GM19025 (cell line): ENCODE measurements around the gene NOP56.

Source experiments
- ATAC-seq: cut with Tn5 transposase; IDR thresholded peaks from one replicate; pipeline ENCODE4 v1.9.1; 2021; ENCODE audit warnings: mild to moderate bottlenecking, low read depth, moderate library complexity; ENCODE audit not compliant: unreplicated experiment

The NOP56 gene

DNA sequence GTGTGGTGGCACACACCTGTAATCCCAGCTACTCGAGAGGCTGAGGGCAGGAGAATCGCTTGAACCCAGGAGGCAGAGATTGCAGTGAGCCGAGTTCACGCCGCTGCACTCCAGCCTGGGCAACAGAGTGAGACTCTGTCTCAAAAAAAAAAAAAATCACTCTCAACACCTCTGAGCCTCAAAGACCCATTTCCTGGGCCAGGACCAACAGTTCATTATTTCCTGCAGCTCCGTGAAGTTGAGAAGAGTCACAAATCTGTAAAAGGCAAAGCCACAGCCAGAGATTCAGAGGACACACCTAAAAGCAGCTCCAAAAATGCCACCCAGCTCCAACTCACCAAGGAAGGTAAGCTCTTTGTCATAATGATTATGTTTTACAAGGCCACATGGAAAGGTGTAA is 15.2 kb upstream of the NOP56 start:
- no peak for ATAC-seq

DNA sequence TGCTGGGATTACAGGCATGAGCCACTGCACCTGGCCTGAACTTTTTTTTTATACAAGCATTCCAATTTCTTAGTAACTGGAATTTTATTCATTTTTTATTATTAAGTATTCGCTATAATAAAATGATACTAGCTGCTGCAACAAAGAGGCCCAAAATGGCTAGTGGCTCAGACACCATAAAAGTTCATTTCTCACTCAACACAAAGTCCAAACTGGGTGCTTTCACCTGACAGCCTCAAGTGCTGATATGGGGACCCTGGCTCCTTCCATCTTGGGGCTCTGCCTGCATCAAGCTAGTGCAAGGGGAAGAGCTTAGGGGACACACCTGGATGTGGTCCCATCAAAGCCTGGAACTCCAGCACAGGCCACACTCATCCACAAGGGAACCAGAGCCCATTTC is 12.2 kb upstream of the NOP56 start:
- ATAC-seq, result no peak

DNA sequence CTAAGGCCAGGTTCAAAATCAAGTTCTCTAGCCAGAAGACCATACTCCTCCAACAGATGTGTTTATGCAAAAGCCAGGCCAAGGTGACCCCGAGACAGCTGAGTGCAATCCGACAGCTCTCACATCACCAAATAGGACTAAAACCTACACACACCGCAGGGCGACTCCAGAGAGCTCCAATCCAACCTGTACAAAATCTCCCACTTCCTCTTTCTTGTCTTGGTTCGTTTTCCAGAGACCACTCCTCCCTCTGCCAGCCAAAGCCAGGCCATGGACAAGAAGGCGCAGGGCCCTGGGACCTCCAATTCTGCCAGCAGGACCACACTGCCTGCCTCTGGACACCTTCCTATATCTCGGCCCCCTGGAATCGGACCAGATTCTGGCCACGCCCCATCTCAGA is 11.5 kb upstream of the NOP56 start:
- ATAC-seq, result no peak

DNA sequence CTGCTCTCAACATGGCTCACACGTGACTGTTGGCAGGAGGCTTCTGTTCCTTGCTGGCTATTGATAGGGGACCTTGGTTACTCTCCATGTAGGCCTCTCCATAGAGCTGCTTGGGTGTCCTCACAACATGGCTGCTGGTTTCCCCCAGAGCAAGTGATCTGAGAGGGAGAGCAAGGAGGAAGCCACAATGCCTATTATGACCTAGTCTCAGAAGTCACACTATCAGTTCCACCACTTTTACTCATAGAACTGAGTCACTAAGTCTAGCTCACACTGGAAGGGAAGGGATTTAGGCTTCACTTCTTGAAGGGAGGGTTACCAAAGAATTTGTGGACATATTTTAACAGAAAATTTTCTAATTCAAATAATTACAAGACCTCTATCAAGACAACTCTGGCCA is 8.7 kb upstream of the NOP56 start:
- ATAC-seq, result no peak

DNA sequence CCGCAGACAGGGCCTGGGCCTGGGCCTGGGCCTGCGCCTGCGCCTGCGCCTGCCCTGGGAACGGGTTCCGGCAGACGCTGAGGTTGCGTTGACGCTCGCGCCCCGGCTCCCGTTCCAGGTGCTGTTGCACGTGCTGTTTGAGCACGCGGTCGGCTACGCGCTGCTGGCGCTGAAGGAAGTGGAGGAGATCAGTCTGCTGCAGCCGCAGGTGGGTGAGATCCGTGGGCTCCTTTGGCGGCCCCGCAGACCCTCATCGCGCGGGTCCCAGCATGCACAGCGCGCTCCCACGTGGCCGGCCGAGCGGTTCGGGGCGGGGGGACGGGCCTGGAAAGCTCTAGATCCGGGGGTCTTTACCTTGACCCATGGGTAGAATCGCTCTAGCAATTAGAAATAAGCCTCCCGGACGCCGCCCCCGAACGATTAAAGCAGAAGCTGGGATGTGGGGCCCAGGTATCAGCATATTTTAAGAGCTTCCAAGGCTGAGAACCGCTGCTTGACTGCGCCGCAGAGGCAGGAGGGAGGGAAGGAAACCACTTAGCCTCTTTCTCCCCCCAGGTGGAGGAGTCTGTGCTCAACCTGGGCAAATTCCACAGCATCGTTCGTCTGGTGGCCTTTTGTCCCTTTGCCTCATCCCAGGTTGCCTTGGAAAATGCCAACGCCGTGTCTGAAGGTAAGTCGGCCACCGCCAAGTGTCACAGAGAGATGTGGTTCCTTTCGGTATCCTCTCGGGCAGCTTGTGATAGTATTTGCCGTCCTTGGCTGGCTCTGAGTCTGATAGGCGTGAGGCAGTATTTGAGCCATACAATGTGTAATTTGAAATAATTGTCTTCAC is 508 bp downstream of the NOP56 start:
- ATAC-seq, result peak; percentile 40

DNA sequence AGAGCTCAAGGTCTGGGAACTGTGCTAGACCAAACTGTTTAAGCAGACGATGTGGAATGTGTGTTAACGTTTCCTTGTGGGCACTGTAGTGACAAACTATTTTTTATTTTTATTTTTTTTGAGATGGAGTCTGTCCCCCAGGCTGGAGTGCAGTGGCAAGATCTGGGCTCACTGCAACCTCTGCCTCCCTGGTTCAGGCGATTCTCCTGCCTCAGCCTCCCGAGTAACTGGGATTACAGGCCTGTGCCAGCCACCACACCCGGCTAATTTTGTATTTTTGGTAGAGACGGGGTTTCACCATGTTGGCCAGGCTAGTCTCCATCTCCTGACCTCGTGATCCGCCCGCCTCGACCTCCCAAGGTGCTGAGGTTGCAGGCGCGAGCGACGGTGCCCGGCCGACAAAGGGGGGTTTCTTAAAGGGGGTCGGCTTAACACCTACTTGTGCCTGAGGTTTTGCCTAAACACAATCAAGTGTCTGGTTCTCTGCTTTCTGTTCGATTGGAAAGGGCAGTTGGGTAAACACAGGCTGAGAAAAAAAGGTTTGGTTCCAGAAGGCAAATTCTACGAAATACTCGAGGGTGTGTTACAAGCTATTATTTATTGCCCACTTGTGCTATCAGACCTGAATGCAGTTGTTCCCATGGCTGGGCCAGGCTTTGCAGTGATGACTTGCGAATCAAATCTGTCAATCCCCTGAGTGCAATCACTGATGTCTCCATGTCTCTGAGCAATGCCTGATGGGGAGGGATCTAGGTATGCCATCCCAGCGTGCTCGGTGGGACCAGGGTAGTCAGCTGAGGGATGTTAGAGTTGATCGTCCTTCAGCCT is 1.3 kb downstream of the NOP56 start:
- no peak for ATAC-seq

DNA sequence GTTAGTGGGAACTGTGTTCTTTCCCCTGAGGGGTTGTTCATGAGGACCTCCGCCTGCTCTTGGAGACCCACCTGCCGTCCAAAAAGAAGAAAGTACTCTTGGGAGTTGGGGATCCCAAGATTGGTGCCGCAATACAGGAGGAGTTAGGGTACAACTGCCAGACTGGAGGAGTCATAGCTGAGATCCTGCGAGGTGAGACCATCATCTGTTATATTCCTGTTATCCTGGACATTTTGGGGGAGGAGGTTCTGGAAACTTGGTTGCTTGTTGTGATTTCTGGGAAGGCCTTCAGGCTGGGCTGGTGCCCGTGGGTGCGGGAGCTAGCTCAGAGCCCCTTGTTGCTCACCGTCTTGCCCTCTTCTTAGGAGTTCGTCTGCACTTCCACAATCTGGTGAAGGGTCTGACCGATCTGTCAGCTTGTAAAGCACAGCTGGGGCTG is 2.0 kb downstream of the NOP56 start:
- no peak for ATAC-seq

DNA sequence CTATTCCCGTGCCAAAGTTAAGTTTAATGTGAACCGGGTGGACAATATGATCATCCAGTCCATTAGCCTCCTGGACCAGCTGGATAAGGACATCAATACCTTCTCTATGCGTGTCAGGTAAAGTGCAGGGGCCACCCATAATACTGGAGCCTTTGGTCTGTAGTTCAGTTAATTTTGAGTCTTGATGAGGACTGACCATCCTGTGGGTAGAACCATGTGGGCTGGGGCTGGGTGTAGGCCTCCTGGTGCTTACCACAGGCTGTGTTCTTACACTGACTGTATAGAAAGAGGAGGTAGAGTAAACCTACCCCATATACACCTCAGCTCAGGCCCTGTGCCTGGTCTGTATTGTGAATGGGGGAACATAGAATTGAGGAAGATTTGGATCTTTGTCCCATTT is 2.4 kb downstream of the NOP56 start:
- ATAC-seq, result no peak

DNA sequence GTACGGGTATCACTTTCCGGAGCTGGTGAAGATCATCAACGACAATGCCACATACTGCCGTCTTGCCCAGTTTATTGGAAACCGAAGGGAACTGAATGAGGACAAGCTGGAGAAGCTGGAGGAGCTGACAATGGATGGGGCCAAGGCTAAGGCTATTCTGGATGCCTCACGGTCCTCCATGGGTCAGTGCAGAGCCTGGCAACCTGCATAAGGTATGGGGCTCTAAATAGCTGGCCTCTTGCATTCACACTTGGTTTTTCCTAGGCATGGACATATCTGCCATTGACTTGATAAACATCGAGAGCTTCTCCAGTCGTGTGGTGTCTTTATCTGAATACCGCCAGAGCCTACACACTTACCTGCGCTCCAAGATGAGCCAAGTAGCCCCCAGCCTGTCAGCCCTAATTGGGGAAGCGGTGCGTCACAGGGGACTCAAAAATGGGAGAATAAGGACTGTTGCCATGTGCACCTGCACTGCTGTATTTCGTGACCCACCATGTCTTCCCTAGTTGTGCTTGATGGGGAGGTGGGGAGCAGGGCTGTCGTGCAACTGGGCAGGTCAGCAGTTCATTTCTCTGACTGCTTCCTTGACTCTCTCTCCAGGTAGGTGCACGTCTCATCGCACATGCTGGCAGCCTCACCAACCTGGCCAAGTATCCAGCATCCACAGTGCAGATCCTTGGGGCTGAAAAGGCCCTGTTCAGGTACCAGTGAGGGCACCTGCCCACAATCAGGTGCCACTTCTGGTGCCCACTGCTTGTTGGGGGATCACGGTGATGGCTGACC is 3.1 kb downstream of the NOP56 start:
- no peak for ATAC-seq

DNA sequence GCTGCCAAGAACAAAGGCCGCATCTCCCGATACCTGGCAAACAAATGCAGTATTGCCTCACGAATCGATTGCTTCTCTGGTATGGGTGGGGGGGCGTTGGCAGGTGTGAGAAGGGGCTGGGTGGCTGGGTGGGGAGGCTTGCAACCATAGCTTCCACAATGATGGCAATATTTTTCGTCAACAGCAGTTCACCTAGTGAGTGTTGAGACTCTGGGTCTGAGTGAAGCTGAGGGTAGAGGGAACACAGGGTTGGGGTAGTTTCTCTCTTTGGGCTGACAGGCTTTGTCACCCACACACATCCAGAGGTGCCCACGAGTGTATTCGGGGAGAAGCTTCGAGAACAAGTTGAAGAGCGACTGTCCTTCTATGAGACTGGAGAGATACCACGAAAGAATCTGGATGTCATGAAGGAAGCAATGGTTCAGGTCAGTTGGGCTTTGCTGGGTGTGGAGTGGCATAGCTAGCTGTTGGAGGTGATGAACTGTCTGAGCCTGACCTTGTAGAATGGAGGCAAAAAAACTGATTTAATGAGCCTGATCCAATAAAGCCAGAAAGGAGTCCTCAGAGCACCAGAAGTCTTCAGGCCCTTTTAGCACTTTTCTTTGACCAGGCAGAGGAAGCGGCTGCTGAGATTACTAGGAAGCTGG is 4.2 kb downstream of the NOP56 start:
- no peak for ATAC-seq

DNA sequence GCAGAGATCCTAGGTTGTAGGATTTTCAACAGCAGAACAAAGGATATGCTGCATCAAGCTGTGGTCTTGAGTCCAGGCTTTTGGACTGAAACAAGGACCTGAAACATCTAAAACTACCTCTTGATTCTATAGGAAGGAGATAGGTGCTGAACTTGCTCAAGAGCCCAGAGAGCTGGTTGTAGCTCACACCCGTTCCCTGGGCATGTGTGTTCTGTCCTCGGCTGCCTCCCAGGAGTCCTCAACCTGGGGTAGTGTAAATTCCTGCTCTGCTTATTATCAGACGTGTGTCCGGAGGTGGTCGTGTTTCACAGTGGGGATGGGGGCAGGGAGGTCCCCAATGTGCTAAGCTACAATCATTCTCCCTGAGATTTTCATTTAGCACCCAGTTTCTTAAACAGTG is 4.8 kb downstream of the NOP56 start:
- no peak for ATAC-seq

DNA sequence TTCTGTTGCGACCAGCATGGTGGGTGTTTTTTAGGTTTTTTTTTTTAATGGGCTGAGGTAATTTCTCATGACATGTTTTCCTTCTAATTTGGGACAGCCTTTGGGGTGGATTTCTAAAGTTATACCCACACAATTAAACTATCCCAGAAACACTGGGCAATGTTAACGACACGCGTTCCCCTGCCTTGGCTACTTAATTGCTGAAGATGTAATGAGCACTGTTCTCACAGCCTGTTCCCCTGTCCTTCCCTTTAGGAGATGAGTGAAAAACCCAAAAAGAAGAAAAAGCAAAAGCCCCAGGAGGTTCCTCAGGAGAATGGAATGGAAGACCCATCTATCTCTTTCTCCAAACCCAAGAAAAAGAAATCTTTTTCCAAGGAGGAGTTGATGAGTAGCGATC is 5.2 kb downstream of the NOP56 start:
- no peak for ATAC-seq

DNA sequence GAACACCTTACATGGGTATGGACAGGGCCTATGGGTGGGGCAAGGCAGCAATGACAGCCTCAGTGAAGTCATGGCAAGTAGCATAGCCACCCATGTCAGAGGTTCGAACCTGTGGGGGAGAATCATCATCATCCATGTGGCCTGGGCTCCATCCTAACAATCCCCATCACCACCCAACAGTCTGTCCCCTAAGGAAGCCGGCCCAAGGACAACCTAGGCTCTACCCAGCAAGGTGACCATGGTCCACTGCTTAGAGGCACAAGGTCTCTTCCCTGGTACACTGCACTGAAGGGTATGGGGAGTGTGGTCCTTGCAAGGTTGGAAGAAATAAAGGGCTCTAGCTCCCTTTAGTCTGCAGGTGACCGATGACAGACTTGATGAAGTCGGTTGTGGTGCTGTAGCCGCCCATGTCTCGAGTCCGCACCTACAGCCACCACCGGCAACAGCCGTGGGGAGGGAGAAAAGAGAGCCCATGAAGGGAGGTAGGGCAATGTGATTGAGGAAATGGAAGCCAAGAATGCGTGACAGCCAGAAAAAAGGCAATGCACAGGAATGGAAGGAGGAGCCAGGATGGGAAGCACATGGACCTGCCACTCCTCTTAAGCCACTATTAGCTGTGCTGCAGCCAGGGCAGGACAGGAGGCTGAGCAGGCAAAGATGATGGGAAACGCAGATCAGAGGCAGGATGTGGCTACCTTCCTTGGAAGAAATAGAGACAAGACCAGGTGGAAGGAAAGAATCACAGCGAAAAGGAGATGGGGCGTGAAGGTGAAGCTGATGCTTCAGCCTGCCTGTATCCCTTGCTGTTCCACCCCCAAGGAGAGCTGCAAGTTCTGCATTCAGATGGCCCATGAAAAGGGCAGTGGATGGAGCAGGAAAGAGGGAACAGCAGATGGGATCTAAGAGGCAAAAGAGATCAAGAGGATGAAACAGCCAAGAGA is 6.3 kb downstream of the NOP56 start:
- ATAC-seq, result no peak

DNA sequence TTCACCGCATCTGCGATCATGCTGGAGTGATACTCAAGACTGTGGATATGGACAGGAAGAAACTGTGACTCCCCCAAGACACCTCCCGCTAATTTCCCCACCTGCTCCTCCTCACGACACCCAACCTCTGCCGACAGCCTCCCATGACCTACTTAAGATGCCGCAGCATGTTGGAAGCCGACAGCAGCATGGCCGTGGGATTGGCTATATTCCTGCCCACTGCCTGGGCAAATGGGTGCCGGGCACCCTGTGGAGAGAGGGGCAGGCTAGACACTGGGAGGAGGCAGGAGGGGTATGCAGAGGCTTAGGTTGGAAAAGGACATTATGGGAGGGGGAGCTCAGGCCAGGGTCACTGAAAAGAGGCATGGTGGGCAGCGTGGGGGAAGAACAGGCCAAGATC is 7.1 kb downstream of the NOP56 start:
- ATAC-seq, result no peak

DNA sequence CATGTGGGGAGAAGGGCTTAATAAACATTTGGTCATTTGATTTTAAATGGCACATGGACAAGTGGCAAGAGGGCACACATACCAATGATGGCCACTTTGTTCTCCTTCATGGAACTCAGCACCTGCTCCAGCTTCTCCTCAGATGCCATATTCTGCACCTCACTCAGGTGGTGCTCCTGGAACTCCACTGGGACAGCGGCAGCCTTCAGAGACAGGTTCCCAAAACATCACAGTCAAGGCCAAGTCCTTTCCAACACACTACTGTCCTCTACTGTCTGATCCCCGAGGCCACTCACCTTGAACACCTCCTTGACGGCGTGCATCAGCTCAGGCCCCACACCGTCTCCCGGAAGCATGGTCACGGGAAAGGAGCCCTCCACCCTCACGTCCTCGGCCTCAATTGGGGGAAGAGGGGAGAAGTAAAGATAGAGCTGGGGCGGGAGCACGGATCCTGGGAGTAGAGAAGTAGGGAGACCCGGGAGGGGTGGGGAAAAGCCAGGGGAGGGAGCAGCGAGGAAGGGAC is 11.0 kb downstream of the NOP56 start:
- ATAC-seq, result no peak

DNA sequence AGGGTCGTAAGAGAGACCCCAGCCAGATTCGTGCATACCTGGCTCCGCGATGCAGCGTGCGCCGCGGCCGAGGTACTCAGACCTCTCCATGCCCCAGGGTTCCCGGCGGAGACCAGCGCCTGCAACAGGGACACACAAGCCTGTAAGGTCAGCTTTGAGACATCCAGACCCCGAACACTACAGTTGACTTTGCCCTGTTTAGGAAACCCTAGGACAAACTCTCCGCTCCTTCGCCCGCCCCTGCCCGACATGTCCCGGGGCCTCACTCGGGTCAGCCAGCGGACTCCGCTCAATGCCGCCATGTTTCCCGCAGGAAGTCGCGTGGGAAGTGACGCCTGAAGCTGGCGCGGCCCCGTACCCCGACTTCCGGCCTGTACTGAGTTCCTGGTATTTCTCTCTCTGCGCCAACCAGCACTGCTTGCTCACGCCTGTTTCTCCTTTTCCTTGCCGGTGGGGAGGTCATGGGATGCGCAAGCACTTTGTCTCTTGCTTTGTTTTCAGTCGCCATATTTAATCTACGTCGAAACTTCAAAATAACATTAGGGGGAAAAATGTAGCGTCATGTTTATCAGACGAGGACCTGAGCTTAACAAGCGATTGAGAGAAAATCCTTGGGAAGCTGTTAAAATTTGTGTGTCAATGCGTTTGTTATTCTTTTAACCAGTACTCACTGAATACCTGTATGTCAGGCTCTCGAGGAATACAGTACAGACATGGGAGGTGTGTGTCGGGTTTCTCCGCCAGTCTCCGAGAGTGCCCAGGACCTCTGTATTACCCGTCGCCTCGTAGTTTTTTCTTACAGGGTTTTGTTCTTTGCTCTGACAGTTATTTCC is 11.7 kb downstream of the NOP56 start, which contains the start of gene IDH3B:
Gene IDH3B (minus strand): TSS at position 330 of the 833 bp plus-strand sequence. CDS start 28 bp downstream, at position 302.
- ATAC-seq, result peak; percentile 80

DNA sequence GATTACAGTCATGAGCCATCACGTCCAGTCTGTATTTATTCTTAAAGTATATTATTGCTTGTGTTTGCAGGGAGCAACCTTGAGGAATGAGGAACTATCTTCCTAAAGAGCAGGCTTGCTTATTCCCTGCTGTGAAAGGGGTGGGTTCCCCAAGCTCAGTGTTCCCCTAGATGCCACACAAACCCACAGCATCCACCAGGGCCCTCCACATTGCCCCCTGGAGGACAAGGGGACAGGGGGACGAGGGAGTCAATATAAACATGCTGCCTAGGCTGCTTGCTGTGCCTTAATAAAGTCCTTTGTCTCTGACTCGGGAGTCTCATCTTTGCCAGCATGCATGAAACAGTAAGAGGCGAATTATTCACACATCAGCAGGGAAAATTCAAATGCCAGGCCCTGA is 19.5 kb downstream of the NOP56 start:
- no peak for ATAC-seq

DNA sequence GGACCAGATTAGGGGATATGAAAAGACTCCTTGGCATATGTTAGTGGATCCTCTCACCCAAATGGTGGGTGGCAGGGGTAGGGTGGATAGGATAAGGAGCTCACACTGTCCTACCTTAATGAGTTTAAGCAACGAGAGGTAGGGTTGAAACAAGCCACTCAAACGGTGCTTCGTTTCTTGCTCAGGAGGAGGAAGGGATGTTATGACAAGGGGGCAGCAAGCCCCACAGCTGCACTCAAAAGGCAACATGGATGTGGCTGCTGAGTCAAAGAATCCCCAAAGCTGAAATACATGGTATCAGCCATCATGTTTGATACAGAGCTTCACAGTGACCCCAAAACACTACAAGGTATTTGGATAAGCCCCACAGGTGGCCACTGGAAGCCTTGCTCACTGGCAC is 20.0 kb downstream of the NOP56 start:
- ATAC-seq, result no peak
